Measurements from ENCODE around the gene SRGAP1. TPM values are rescaled to one million over a fixed set of nuclear protein-coding genes. Genes with fewer than 3 reads are reported as not detected.

The SRGAP1 gene
- total RNA-seq, 6 experiments from 2014 or later = 1.3 to 5.0 (median 3.0) TPM

DNA sequence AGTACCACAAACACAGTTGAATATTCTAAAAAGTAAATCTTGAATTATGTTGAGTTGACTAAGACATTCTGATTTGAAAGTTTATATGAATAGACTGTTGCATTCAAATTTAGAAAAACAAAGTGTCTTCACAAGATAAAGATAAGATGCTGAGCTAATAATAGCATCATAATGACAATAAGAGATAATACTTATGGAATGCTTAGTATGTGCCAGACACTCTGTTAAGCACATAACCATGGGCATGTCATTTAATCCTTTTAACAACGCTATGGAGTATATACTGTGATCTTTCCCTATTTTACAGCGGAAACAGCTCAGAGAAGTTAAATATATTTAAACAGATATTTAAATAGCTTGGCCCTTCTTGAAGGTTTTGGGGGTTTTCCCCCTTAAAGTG, 163.4 kb downstream of the SRGAP1 start:
- Histone ChIP-seq H3K4me1 (peaks cover 0 to 4% (median 0%) of the 10 kb centered on the region in 4 donors), H3K4me3 (no peak overlapping the region), H3K27ac (no peak overlapping the region), H3K36me3 (no peaks in the 10 kb centered on the region), H3K9me3 (no peaks in the 10 kb centered on the region), H3K27me3 (no peaks in the 10 kb centered on the region)
- intact Hi-C loops (cut with DNase I) = no loop called here
- DNase-seq (no peak), ATAC-seq (no peak)
- TF ChIP-seq POLR2A (IDR thresholded peaks at IDR 0.05) = no peak
- TF ChIP-seq, protein P1, sequence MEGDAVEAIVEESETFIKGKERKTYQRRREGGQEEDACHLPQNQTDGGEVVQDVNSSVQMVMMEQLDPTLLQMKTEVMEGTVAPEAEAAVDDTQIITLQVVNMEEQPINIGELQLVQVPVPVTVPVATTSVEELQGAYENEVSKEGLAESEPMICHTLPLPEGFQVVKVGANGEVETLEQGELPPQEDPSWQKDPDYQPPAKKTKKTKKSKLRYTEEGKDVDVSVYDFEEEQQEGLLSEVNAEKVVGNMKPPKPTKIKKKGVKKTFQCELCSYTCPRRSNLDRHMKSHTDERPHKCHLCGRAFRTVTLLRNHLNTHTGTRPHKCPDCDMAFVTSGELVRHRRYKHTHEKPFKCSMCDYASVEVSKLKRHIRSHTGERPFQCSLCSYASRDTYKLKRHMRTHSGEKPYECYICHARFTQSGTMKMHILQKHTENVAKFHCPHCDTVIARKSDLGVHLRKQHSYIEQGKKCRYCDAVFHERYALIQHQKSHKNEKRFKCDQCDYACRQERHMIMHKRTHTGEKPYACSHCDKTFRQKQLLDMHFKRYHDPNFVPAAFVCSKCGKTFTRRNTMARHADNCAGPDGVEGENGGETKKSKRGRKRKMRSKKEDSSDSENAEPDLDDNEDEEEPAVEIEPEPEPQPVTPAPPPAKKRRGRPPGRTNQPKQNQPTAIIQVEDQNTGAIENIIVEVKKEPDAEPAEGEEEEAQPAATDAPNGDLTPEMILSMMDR (IDR thresholded peaks at IDR 0.05) = no peak
- 82% methylated on average over 2 of the region's 2 CpGs for WGBS (ENCODE audit: insufficient coverage, low coverage, low lambda C conversion rate, missing lambda C conversion rate)

DNA sequence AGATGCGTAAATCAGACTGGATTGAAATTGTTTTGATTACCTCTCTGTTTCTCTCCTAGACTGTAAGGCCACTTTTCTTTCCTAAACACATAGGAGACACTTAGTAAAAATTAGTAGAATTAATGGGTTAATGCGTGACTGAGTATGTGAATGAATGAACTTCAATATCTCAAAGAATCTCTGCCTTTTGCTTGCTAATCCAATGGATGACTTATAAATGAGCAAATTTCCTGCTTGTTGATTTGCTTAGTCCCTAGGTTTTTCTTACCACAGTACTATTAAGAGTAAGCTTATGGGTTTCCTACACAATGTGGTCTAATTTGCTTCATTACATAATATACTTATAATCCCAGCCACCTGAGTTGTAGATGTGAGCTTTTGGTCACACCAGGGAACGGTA, 164.1 kb downstream of the SRGAP1 start:
- no peak overlapping the region for H3K27ac ChIP-seq
- 90% methylated on average over 3 of the region's 3 CpGs for WGBS (ENCODE audit: insufficient coverage, low coverage, low lambda C conversion rate, missing lambda C conversion rate)
- DNase-seq (no peak), ATAC-seq (no peak)
- intact Hi-C loops (cut with DNase I) = no loop called here
- TF ChIP-seq, protein P1 (IDR thresholded peaks at IDR 0.05) = no peak
- no peak for TF ChIP-seq POLR2A (IDR thresholded peaks at IDR 0.05)
- peaks cover 0 to 4% (median 0%) of the 10 kb centered on the region in 4 donors for H3K4me1 ChIP-seq
- H3K9me3 ChIP-seq = no peaks in the 10 kb centered on the region
- H3K36me3 ChIP-seq = no peaks in the 10 kb centered on the region
- no peaks in the 10 kb centered on the region for H3K27me3 ChIP-seq
- no peak overlapping the region for H3K4me3 ChIP-seq

DNA sequence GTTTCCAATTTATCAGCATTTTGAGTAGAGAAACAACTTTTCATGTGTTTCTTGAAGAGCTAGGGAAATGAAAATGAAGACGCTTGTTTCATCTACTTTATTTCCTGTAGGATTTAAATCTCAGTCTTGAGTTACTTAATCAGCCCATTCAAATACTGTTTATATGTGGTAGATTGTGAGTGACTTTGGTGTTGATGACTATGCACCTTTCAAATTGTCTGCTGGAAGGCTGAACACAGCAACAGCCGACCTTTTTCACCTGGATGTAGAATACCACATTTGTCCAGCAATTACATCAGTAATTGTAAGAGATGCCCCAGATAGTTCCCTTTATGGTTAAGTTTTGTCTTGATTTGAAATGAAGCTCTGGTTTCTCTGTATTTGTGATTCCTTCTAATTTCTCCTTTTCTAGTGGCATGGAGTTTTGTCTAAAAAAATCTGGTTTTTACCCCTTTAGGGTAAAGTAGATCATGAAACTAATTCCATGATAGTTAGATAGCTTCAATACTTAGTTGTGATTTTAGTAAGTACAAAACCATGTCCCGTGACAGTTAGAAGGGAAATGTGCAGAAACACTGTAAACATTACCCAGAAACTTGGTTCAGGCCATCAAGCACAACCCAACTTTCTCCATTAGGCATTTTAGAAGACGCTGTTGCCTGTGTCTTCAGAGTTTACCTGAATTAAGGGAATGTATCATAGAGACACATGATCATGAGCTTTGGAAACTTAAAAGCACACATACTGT, 165.0 kb downstream of the SRGAP1 start:
- no peak for ATAC-seq
- intact Hi-C loops (cut with DNase I) = no loop called here
- no peak overlapping the region for H3K27ac ChIP-seq

DNA sequence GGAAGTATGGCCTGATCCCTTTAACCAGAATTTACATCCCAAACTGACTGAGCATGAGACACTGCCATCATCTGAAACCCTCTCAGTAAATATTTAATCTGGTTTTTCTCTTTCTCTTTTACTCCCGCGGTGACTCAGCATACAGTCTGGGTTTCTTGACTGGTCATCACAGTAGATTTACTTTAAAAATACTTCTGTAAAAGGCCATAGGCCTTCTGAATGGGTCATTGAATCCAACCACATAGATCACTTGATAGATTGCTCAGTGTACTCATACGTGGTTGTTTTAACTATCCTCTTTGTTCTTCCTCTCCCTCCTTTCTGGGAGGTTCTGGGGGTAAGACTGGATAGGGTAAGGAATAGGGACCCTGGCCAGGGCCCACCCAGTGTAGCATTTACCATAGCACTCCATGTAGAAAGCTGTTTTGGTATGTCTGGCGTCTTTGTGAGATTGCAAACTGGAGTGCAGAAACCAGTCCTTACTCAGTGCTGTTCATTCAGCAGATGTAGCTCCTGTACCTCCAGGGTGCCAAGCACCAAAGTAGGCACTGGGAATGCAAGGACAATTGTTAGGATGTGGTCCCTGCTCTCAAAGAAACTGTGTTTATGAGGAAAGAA, 165.7 kb downstream of the SRGAP1 start:
- no peak overlapping the region for H3K27ac ChIP-seq
- 48% methylated on average over 4 of the region's 4 CpGs for WGBS (ENCODE audit: insufficient coverage, low coverage, low lambda C conversion rate, missing lambda C conversion rate)
- intact Hi-C loops (cut with DNase I) = no loop called here
- DNase-seq = no peak
- H3K36me3 ChIP-seq = no peaks in the 10 kb centered on the region
- H3K9me3 ChIP-seq = no peaks in the 10 kb centered on the region
- no peaks in the 10 kb centered on the region for H3K27me3 ChIP-seq
- peaks cover 0 to 4% (median 0%) of the 10 kb centered on the region in 4 donors for H3K4me1 ChIP-seq
- TF ChIP-seq, protein P1 (IDR thresholded peaks at IDR 0.05) = no peak
- TF ChIP-seq POLR2A (IDR thresholded peaks at IDR 0.05) = no peak
- ATAC-seq = peak in 2 of 4 donors; percentile 30 to 88
- no peak overlapping the region for H3K4me3 ChIP-seq

More for the DNA sequence above, 165.0 kb downstream of the SRGAP1 start:
- no peak for DNase-seq
- WGBS (ENCODE audit: insufficient coverage, low coverage, low lambda C conversion rate, missing lambda C conversion rate) = 80% methylated on average over 4 of the region's 4 CpGs
- no peaks in the 10 kb centered on the region for H3K27me3 ChIP-seq
- no peak overlapping the region for H3K4me3 ChIP-seq
- TF ChIP-seq, protein P1 (IDR thresholded peaks at IDR 0.05) = no peak
- no peak for TF ChIP-seq POLR2A (IDR thresholded peaks at IDR 0.05)
- no peaks in the 10 kb centered on the region for H3K36me3 ChIP-seq
- no peaks in the 10 kb centered on the region for H3K9me3 ChIP-seq
- H3K4me1 ChIP-seq = peaks cover 0 to 4% (median 0%) of the 10 kb centered on the region in 4 donors

Data from right lobe of liver (tissue), 6 donors.